ENCODE data around the gene CHCT1. TPM values are rescaled to one million over a fixed set of nuclear protein-coding genes. Genes with fewer than 3 reads are reported as not detected.

CHCT1 gene
- total and polyA plus RNA-seq, 2 of the 8 experiments (the other 6 are each of a cell fraction or from before 2014, with no cell fraction given), result 0.06 TPM; not detected in 1

DNA sequence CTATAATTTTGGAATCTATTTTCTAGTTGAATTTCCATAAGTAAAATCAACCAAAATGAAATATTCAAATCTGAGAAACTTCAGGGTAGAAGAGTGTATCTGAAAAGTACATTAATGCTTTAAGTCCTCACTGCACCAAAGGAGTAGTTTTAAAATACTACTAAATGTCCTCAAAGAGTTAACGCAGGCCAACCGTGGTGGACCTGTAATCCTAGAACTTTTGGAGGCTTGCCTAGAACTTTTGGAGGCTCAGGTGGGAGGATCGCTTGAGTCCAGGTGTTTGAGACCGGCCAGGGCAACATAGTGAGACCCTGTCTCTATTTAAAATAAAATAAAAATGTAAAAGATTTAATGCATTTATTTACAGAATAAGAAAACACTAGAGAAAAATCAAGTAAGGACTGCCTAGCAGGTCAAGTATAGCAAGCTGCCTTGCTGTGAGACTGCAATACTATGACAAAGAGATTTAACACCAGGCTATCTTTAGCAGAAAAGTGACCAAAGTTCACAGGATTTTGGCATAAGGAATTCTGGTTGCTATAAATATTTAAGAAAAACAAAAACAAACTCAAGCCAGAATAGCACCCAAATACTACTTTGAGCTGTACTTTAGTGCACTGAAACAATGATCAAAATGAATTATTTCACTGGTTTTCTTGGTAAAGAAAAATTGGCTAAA lies 41.0 kb downstream of the CHCT1 start:
- H3K27me3 ChIP-seq (replicated peaks in 1 of 4; ENCODE audit: control insufficient read depth in 3 of 4, extremely low read depth in 1 of 4, insufficient read depth in 3 of 4, low read length in 3 of 4), result no peaks in the 10 kb centered on the region
- no peak overlapping the region for H2BK5ac ChIP-seq (ENCODE audit: low read depth, low read length)
- H3K14ac ChIP-seq (ENCODE audit: insufficient read length), result no peak overlapping the region
- H2BK15ac ChIP-seq (ENCODE audit: low read length), result no peak overlapping the region
- no peak overlapping the region for H3K23ac ChIP-seq (ENCODE audit: insufficient read length)
- H4K8ac ChIP-seq (ENCODE audit: extremely low read depth, insufficient read depth, low read length), result no peak overlapping the region
- H2AFZ ChIP-seq (ENCODE audit: low read length), result no peak overlapping the region
- H4K5ac ChIP-seq (ENCODE audit: insufficient read length, low read depth, low read length), result no peak overlapping the region
- WGBS, 2 experiments (ENCODE audit: extremely low coverage in 1 of 2, insufficient coverage in 1 of 2, insufficient read length in 1 of 2, insufficient replicate concordance in 2 of 2, low coverage in 1 of 2, low lambda C conversion rate in 2 of 2, missing lambda C conversion rate in 1 of 2), result 98% methylated on average over 4 of the region's 4 CpGs; no CpG with 5 or more reads in 1 of the 2 experiments
- no peak overlapping the region for H2BK120ac ChIP-seq (replicated peaks; ENCODE audit: low read depth, low read length)
- H2AK5ac ChIP-seq (ENCODE audit: low read depth, low read length), result no peak overlapping the region
- FAIRE-seq, result no peak
- DNase-seq (ENCODE audit: low read depth in 1 of 2, low spot score in 2 of 2), result no peak
- H3K56ac ChIP-seq (replicated peaks; ENCODE audit: insufficient read length, low read depth, low read length), result no peak overlapping the region
- no peak overlapping the region for H2BK12ac ChIP-seq (ENCODE audit: low read depth, low read length)
- H3K4me2 ChIP-seq (ENCODE audit: insufficient read depth in 1 of 2, low read depth in 2 of 2, low read length in 2 of 2), result no peak overlapping the region
- H3K79me1 ChIP-seq (ENCODE audit: low read depth, low read length), result no peaks in the 10 kb centered on the region
- H2BK20ac ChIP-seq (ENCODE audit: low read length), result no peak overlapping the region
- no peaks in the 10 kb centered on the region for H3K4me1 ChIP-seq (replicated peaks in 1 of 4; ENCODE audit: control insufficient read depth in 3 of 4, insufficient read depth in 4 of 4, low read length in 3 of 4)
- peaks cover 5 to 56% (median 11%) of the 10 kb centered on the region in 4 experiments; a peak in 7 of 8 replicates for H3K36me3 ChIP-seq (ENCODE audit: control insufficient read depth in 2 of 4, insufficient read depth in 4 of 4, low read length in 3 of 4)
- H3K9ac ChIP-seq (replicated peaks in 1 of 4; ENCODE audit: extremely low read depth in 1 of 4, low read depth in 3 of 4, low read length in 3 of 4), result no peak overlapping the region
- H3K4ac ChIP-seq (replicated peaks; ENCODE audit: insufficient read length, low read depth, low read length), result no peak overlapping the region
- CTCF ChIA-PET (ENCODE audit: partially characterized antibody), result interaction anchor here (0.6 to 1.1 kb wide), 2 partner anchors 177 to 279 kb away, joined by 3 read pairs; no protein-coding TSS in a partner anchor
- H4K91ac ChIP-seq (replicated peaks; ENCODE audit: insufficient read length, low read length), result no peak overlapping the region
- no peak overlapping the region for H3K27ac ChIP-seq (ENCODE audit: low read depth, low read length)
- H3K9me3 ChIP-seq (ENCODE audit: insufficient read depth in 2 of 2, low read depth in 1 of 2, low read length in 1 of 2), result no peaks in the 10 kb centered on the region
- no peaks in the 10 kb centered on the region for H4K20me1 ChIP-seq (replicated peaks in 1 of 2; ENCODE audit: control insufficient read depth in 1 of 2, insufficient read depth in 2 of 2, low read length in 2 of 2)
- H3K18ac ChIP-seq (ENCODE audit: extremely low read depth, low read length), result no peak overlapping the region
- POLR2A ChIA-PET (ENCODE audit: partially characterized antibody), result no interaction called here
- no peaks in the 10 kb centered on the region for H3K23me2 ChIP-seq (ENCODE audit: low read depth, low read length)
- H3K79me2 ChIP-seq (ENCODE audit: control insufficient read depth in 1 of 2, insufficient read depth in 2 of 2, low read length in 2 of 2), result no peaks in the 10 kb centered on the region
- H3K4me3 ChIP-seq (ENCODE audit: extremely low read depth in 1 of 4, insufficient read depth in 2 of 4, low read depth in 3 of 4, low read length in 4 of 4), result no peak overlapping the region
- TF ChIP-seq ZNF274 (IDR thresholded peaks at IDR 0.05; ENCODE audit: borderline replicate concordance, extremely low read depth, low read length), result no peak
- TF ChIP-seq EP300 (IDR thresholded peaks at IDR 0.05; ENCODE audit: borderline replicate concordance in 1 of 2, low read depth in 2 of 2, low read length in 2 of 2), result no peak
- TF ChIP-seq GABPA (IDR thresholded peaks at IDR 0.05; ENCODE audit: borderline replicate concordance, insufficient read depth, low read length), result no peak
- TF ChIP-seq HDAC2 (IDR thresholded peaks at IDR 0.05; ENCODE audit: borderline replicate concordance in 1 of 2, low read depth in 2 of 2, low read length in 2 of 2), result no peak
- no peak for TF ChIP-seq TBP (IDR thresholded peaks at IDR 0.05; ENCODE audit: low read depth, low read length)
- TF ChIP-seq CTBP2 (IDR thresholded peaks at IDR 0.05; ENCODE audit: borderline replicate concordance, insufficient read depth, insufficient read length, low read length), result no peak
- TF ChIP-seq, protein P1, sequence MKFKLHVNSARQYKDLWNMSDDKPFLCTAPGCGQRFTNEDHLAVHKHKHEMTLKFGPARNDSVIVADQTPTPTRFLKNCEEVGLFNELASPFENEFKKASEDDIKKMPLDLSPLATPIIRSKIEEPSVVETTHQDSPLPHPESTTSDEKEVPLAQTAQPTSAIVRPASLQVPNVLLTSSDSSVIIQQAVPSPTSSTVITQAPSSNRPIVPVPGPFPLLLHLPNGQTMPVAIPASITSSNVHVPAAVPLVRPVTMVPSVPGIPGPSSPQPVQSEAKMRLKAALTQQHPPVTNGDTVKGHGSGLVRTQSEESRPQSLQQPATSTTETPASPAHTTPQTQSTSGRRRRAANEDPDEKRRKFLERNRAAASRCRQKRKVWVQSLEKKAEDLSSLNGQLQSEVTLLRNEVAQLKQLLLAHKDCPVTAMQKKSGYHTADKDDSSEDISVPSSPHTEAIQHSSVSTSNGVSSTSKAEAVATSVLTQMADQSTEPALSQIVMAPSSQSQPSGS (IDR thresholded peaks at IDR 0.05; ENCODE audit: low read length), result no peak
- no peak for TF ChIP-seq CBX5 (IDR thresholded peaks at IDR 0.05; ENCODE audit: low read depth, low read length)
- TF ChIP-seq, protein P2, sequence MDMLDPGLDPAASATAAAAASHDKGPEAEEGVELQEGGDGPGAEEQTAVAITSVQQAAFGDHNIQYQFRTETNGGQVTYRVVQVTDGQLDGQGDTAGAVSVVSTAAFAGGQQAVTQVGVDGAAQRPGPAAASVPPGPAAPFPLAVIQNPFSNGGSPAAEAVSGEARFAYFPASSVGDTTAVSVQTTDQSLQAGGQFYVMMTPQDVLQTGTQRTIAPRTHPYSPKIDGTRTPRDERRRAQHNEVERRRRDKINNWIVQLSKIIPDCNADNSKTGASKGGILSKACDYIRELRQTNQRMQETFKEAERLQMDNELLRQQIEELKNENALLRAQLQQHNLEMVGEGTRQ (IDR thresholded peaks at IDR 0.05; ENCODE audit: low read length), result no peak

Measured in H1 (cell line).